ENCODE measurements around the gene CDH4. TPM values are rescaled to one million over a fixed set of nuclear protein-coding genes. Genes with fewer than 3 reads are reported as not detected.

CDH4 gene
- total and polyA plus RNA-seq, 9 of the 15 experiments (the other 6 are each of a cell fraction or from before 2014, with no cell fraction given): 0.04 TPM; not detected in 8

DNA sequence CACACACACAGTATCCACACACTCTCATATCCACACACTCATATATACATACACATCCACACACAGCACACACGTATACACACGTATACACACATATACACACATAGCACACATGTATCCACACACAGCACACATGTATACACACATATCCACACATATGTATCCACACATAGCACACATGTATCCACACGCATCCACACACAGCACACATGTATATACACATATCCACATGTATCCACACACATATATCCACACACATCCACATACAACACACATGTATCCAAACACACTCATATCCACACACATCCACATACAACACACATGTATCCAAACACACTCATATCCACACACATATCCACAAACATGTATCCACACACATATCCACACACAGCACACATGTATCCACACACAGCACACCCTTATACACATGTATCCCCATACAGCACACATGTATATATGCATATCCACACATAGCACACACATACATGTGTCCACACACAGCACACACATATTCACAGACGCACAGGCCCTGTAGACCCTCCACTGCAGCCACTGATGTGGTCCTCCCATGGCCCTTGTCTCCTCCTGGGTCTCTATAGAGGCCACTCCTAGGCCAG is 172.1 kb downstream of the CDH4 start:
- TF ChIP-seq, protein P1, sequence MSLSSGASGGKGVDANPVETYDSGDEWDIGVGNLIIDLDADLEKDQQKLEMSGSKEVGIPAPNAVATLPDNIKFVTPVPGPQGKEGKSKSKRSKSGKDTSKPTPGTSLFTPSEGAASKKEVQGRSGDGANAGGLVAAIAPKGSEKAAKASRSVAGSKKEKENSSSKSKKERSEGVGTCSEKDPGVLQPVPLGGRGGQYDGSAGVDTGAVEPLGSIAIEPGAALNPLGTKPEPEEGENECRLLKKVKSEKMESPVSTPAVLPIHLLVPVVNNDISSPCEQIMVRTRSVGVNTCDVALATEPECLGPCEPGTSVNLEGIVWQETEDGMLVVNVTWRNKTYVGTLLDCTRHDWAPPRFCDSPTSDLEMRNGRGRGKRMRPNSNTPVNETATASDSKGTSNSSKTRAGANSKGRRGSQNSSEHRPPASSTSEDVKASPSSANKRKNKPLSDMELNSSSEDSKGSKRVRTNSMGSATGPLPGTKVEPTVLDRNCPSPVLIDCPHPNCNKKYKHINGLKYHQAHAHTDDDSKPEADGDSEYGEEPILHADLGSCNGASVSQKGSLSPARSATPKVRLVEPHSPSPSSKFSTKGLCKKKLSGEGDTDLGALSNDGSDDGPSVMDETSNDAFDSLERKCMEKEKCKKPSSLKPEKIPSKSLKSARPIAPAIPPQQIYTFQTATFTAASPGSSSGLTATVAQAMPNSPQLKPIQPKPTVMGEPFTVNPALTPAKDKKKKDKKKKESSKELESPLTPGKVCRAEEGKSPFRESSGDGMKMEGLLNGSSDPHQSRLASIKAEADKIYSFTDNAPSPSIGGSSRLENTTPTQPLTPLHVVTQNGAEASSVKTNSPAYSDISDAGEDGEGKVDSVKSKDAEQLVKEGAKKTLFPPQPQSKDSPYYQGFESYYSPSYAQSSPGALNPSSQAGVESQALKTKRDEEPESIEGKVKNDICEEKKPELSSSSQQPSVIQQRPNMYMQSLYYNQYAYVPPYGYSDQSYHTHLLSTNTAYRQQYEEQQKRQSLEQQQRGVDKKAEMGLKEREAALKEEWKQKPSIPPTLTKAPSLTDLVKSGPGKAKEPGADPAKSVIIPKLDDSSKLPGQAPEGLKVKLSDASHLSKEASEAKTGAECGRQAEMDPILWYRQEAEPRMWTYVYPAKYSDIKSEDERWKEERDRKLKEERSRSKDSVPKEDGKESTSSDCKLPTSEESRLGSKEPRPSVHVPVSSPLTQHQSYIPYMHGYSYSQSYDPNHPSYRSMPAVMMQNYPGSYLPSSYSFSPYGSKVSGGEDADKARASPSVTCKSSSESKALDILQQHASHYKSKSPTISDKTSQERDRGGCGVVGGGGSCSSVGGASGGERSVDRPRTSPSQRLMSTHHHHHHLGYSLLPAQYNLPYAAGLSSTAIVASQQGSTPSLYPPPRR (CRISPR knock-in tag; IDR thresholded peaks at IDR 0.05; ENCODE audit: borderline replicate concordance): no peak
- TF ChIP-seq, protein P2, sequence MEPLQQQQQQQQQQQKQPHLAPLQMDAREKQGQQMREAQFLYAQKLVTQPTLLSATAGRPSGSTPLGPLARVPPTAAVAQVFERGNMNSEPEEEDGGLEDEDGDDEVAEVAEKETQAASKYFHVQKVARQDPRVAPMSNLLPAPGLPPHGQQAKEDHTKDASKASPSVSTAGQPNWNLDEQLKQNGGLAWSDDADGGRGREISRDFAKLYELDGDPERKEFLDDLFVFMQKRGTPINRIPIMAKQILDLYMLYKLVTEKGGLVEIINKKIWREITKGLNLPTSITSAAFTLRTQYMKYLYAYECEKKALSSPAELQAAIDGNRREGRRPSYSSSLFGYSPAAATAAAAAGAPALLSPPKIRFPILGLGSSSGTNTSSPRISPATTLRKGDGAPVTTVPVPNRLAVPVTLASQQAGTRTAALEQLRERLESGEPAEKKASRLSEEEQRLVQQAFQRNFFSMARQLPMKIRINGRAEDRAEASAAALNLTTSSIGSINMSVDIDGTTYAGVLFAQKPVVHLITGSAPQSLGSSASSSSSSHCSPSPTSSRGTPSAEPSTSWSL (CRISPR knock-in tag; IDR thresholded peaks at IDR 0.05; ENCODE audit: borderline replicate concordance): no peak
- TF ChIP-seq, protein P3, sequence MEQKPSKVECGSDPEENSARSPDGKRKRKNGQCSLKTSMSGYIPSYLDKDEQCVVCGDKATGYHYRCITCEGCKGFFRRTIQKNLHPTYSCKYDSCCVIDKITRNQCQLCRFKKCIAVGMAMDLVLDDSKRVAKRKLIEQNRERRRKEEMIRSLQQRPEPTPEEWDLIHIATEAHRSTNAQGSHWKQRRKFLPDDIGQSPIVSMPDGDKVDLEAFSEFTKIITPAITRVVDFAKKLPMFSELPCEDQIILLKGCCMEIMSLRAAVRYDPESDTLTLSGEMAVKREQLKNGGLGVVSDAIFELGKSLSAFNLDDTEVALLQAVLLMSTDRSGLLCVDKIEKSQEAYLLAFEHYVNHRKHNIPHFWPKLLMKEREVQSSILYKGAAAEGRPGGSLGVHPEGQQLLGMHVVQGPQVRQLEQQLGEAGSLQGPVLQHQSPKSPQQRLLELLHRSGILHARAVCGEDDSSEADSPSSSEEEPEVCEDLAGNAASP (IDR thresholded peaks at IDR 0.05): no peak
- TF ChIP-seq NCOA1 (IDR thresholded peaks at IDR 0.05; ENCODE audit: low read depth): no peak
- TF ChIP-seq, protein P4, sequence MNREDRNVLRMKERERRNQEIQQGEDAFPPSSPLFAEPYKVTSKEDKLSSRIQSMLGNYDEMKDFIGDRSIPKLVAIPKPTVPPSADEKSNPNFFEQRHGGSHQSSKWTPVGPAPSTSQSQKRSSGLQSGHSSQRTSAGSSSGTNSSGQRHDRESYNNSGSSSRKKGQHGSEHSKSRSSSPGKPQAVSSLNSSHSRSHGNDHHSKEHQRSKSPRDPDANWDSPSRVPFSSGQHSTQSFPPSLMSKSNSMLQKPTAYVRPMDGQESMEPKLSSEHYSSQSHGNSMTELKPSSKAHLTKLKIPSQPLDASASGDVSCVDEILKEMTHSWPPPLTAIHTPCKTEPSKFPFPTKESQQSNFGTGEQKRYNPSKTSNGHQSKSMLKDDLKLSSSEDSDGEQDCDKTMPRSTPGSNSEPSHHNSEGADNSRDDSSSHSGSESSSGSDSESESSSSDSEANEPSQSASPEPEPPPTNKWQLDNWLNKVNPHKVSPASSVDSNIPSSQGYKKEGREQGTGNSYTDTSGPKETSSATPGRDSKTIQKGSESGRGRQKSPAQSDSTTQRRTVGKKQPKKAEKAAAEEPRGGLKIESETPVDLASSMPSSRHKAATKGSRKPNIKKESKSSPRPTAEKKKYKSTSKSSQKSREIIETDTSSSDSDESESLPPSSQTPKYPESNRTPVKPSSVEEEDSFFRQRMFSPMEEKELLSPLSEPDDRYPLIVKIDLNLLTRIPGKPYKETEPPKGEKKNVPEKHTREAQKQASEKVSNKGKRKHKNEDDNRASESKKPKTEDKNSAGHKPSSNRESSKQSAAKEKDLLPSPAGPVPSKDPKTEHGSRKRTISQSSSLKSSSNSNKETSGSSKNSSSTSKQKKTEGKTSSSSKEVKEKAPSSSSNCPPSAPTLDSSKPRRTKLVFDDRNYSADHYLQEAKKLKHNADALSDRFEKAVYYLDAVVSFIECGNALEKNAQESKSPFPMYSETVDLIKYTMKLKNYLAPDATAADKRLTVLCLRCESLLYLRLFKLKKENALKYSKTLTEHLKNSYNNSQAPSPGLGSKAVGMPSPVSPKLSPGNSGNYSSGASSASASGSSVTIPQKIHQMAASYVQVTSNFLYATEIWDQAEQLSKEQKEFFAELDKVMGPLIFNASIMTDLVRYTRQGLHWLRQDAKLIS (CRISPR knock-in tag; IDR thresholded peaks at IDR 0.05): no peak
- TF ChIP-seq, protein P5, sequence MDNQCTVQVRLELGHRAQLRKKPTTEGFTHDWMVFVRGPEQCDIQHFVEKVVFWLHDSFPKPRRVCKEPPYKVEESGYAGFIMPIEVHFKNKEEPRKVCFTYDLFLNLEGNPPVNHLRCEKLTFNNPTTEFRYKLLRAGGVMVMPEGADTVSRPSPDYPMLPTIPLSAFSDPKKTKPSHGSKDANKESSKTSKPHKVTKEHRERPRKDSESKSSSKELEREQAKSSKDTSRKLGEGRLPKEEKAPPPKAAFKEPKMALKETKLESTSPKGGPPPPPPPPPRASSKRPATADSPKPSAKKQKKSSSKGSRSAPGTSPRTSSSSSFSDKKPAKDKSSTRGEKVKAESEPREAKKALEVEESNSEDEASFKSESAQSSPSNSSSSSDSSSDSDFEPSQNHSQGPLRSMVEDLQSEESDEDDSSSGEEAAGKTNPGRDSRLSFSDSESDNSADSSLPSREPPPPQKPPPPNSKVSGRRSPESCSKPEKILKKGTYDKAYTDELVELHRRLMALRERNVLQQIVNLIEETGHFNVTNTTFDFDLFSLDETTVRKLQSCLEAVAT (IDR thresholded peaks at IDR 0.05): no peak
- Histone ChIP-seq H3K79me2 (ENCODE audit: control insufficient read depth, insufficient read depth, low read length) (no peaks in the 10 kb centered on the region), H3K36me3 (ENCODE audit: control insufficient read depth, insufficient read depth, low read length) (no peaks in the 10 kb centered on the region), H3K4me3 (no peak overlapping the region), H3K9me3 (replicated peaks; ENCODE audit: control insufficient read depth, insufficient read depth, low read depth, low read length) (no peaks in the 10 kb centered on the region), H3K27ac (ENCODE audit: extremely low read depth, low read depth, low read length) (no peak overlapping the region), H4K20me1 (replicated peaks; ENCODE audit: control insufficient read depth, insufficient read depth, low read length) (no peaks in the 10 kb centered on the region), H3K4me2 (ENCODE audit: insufficient read depth, low read length) (no peak overlapping the region), H3K9me1 (ENCODE audit: control insufficient read depth, insufficient read depth, low read length) (no peaks in the 10 kb centered on the region), H3K9ac (ENCODE audit: insufficient read depth in 1 of 2, low read depth in 2 of 2, low read length in 2 of 2) (no peak overlapping the region), H3K27me3 (ENCODE audit: control insufficient read depth in 2 of 2, insufficient read depth in 2 of 2, low read length in 2 of 2) (peaks cover 0 to 5% of the 10 kb centered on the region in 2 experiments; a peak in 2 of 5 replicates), H3K4me1 (replicated peaks in 1 of 2; ENCODE audit: control insufficient read depth in 2 of 2, insufficient read depth in 2 of 2, low read length in 2 of 2) (peaks cover 0 to 10% of the 10 kb centered on the region in 2 experiments; a peak in 2 of 5 replicates), H2AFZ (ENCODE audit: low read depth, low read length) (no peak overlapping the region)
- ChIA-PET POLR2A (no interaction called here), CTCF (ENCODE audit: low intra/inter-chr PET ratio) (no interaction called here)
- ATAC-seq (no peak), DNase-seq (ENCODE audit: extremely low read depth in 1 of 4, low spot score in 3 of 4) (no peak), FAIRE-seq (no peak)
- in situ Hi-C loops (cut with MboI) (no loop called here), intact Hi-C loops (cut with micrococcal nuclease) (no loop called here)
- BruUV-seq (replicated peaks): no TSS peak
- 0% methylated on average over 4 of the region's 4 CpGs for WGBS (ENCODE audit: insufficient coverage, low coverage, missing lambda C conversion rate)
